ENCODE data around the gene GPER1.

GRCh38 chr7:1081336-1081735 lies 6.6 kb upstream of the GPER1 start:
- TF ChIP-seq POLR2AphosphoS5 (IDR thresholded peaks at IDR 0.05), result no peak
- no peak for TF ChIP-seq CTCF (IDR thresholded peaks at IDR 0.05)

All from sigmoid colon (tissue), 4 donors.